G401 (cell line): ENCODE results near the gene MPO. TPM values are rescaled to one million over a fixed set of nuclear protein-coding genes. Genes with fewer than 3 reads are reported as not detected.

Experiments
- DNase-seq: peaks from one replicate; pipeline ENCODE4 v3.0.0-alpha.2; 2015; ENCODE audit warnings: low spot score
- in situ Hi-C: cut with HindIII; loops from 2 replicates; pipeline ENCODE4 v1.10.0; 2016; ENCODE audit warnings: low sequenced_read_pairs, mixed read lengths
- total RNA-seq: library from RNA; depleted of rRNA; stranded (reverse); fragments of >200 nt; shearing (Covaris generic); gene quantifications from 2 replicates; pipeline ENCODE4 v1.2.3, GENCODE V29; 2014

MPO gene
- total RNA-seq, 1 experiment from 2014 or later = not detected

DNA sequence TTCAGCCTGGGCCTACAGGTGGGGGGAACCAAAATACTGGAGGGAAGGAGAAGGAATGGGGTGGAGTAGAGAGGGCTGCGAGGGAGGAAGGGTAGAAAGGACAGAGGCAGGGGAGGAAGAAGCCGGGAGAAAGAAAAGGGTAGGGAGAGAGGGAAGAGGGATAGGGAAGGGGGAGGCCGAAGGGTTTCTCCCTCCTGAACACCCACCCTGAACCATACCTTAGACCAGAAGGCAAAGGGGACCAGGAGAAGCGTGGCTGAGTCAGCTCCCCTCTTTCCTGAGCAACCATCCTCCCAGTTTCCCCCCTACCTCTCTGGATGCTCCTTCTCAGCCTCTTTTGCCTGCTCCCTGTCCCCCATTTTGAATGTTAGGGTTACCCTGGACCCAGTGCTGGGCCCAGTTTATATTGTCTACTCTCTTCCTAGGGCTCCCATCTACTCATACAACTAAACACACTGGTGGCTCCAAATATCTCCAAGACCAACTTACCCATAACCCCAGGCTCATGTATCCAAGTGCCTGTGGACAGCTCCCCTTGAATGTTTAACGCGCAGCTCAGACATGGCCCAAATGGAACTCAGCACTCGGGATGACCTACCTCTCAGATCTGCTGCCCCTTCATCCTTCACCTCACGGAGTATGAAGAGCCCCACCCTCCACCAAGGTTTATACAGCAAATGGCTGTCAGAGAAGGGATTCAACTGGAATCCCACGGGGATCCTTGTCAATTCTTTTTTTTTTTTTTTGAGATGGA is 40.0 kb upstream of the MPO start:
- in situ Hi-C loops = no loop called here
- DNase-seq = no peak

DNA sequence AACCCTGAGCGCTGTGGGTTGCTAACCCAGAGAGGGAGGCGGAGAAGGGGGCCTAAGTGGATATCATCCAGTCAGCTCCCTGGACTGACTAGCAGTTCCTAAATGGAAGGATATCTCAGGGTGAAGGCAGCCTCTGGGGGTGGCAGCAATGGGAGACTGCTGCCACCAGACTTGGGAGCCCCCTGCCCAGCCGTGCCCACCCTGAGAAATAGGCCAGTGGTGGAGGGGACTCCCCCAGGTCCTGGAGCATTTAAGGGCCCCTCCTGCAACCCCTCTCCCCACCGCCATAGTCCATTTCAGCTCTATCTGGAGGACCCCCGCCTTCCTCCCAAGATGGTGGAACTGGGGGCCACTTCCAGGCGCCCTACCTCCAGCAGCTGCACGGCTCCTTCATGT is 39.4 kb upstream of the MPO start:
- DNase-seq = no peak
- in situ Hi-C loops = no loop called here

DNA sequence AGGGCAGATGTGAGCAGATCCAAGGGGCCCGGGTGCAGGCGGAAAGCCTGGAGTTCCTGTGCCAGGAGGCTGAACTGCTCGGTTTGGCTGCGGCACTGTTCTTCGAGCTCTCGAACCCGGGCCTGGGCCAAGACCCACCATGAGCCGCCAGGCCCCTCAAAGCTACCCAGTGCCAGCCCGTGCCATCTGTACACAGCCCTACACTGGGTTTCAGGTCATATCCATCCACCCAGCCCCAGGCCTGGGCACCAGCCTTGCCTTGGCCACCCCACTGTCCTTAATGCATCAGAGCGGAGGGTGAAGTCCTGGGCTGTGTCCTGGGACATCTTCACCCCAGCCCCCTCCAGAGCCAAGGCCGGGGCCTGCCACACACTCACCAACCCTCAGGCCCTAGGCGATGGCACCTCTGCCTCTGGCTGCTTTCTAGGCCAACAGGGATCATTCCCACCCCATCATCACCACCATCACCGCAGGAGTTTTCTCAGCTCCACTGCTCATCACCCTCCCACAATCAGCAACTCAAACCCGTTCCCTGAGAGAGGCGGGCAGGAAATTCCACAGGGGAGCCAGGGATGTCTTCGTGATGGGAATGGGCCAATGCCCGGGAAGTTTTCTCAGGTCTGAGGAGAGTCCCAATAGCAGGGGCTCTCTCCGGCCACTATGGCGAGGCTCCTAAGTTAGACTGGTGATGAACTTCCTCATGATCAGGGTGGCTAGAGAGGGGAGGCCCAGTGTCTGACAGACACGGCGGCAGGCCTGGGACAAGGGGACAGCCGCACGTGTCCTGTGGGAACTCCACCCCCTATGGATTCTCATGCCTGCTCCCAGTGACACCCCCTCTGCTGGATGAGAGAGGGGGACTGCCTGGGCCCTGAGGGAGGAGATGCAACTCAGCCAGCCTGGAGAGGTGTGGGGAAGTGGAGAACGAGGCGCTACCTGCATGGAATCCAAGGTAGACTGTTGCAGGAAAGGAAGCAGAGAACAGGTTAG is 38.7 kb upstream of the MPO start:
- DNase-seq = no peak
- in situ Hi-C loops = no loop called here

DNA sequence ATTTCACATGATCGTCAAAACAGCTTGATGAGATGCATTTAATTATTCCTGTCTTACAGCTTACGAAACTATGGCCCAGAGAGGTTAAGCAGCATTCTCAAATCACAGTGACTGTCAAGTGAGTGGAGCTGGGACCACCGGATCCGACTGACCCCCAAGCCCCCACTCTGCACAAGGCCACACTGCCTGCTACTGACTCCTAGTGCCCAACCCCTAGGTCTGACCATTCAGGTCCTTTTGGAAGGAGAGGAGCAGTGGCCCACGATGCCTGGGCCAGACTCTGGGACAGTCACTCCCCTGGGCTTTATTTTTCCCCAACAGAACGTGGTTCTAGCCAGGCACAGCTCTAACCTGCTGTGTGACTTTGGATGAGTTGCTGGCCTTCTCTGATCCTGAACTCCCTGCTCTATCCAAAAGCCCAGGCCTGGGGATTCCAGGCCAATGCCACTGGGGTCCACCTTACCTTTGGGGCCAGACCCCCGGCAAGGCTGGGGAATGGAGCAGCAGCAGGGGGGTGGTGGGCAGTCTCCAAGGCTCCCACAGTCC is 38.0 kb upstream of the MPO start:
- in situ Hi-C loops = no loop called here
- DNase-seq = no peak

DNA sequence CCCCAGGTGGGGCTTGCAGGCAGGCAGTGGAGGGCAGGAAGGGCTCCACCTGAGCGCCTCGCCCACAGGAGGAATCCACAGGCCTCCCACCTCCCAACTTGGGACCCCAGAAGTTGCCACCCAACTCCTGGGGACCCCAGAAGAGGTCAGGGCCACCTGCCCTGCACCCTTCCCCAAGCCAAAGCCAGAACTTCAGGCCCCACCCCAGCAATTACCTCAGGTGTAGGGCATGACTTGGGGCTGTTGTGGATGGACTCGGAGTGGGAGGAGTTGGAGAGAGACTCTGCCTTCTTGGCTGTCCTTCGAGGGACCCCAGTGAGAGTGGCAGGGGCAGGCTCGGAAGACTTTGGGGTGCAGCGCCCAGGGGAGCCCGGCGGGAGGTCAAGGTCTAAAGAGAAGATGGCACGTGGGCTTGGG is 37.3 kb upstream of the MPO start:
- DNase-seq = no peak
- in situ Hi-C loops = no loop called here

DNA sequence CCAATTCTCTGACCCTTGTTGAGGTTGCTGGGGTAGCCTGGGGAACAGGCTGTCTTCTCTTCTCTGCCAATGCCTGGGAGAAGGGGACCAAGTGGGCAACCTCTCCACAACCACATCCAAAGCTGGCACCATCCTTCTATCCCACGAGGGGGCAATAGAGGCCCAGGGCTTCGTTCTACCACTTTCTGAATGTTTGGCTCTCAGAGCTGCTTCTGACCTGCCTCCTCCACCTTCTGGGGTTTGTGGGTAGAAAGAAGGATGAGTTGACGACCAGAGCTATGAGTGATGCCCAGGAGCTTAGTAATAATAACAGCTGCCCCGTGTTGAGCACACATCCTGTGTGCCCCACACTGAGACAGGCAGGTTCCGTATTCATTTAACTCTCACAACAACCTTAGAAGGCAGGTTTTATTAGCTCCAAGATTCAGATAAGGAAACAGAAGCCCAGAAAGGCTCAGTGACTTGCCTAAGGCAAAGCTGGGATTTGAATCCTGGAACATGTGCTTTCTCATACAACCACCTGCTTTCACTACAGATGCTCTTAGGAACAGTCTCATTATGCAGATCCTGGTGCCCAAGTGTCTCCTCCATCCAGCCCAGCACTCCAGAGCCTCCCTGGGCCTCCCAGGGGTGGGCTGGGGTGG is 36.8 kb upstream of the MPO start:
- DNase-seq = peak; percentile 53
- in situ Hi-C loops = no loop called here

DNA sequence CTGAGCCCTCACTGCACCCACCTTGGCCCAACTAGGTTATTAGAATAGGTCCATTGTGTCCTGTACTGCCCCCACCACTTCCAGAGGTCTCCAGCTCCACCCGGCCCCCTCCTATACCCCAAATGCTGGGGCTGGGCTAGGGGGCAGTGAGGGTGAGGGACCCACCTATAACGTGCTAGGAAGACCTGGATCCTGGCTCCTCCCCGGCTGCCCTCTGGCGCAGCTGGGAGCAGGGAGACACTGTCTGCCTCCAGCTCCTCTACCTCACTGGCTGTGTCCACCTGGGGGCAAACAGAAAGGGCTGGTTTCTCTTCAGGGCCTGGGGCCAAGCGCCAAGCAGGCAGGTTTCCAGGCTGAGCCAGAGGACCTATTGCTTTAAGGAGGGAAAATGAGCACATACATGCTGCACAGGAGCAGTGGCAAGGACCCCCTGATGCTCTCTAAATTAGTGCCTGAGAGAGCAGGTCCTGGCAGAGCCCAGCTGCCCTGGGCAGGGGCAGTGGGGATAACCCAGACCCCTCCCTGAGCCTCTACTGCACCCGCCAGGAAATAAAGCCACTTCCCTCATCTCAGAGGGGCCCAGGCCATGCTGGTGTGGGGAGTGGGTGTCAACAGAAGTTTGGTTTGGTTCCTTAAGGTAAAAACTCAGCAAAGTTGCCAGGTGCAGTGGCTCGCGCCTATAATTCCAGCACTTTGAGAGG is 35.7 kb upstream of the MPO start:
- in situ Hi-C loops = no loop called here

DNA sequence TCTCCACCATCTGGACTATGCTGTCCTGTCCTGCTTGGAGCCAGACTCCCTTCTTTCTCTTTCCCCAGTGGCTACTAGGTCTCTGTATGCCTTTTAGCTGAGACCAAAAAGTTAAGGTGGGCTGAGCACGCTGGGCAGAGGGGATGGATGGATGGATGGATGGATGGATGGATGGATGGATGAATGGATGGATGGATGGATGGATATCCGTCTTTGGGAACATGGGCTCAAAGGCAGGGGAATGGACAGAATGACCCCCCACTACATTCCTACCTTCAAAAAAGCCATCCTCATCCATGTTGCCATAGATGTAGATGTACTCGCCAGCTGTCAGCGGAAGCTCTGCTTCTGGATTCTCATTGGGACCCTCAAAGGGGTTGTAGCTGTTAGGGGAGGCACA is 35.0 kb upstream of the MPO start:
- in situ Hi-C loops = no loop called here
- DNase-seq = no peak

More for the DNA sequence above, 35.7 kb upstream of the MPO start:
- DNase-seq = no peak

DNA sequence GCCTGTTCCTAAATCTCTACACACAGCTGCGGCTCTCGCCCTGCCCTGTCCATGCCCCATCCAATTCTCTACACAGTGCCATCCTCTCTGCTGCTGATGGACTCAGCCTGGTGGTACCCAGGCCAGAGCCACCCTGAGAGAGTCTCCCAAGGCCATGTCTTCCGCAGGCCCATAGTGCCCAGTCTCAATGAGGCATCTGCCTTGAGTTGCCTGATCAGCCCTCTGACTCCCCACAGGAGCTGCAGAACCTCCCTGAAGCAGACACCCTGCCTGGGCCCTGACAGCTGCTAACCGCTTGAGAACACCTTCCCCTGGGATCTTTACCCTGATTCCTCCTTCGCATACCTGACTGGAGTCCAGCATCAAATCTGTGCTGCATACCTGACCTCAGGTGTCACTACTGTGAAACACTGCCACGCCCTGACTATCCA is 34.6 kb upstream of the MPO start:
- in situ Hi-C loops = no loop called here
- no peak for DNase-seq

DNA sequence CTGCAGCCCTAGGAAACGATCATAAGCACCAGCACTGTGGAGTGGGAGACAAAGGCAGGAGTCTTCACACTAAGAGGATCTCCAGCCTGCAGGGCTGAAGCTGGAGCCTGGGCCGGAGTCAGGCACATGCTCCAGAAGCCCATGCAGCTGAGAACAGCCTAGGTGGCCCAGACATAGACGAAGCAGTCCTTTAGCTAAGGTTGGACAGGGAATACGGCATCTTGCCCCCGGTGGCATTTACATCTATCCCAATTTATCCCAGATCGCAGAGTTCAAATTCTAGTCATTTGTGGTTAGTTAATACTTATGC is 33.9 kb upstream of the MPO start:
- no peak for DNase-seq

DNA sequence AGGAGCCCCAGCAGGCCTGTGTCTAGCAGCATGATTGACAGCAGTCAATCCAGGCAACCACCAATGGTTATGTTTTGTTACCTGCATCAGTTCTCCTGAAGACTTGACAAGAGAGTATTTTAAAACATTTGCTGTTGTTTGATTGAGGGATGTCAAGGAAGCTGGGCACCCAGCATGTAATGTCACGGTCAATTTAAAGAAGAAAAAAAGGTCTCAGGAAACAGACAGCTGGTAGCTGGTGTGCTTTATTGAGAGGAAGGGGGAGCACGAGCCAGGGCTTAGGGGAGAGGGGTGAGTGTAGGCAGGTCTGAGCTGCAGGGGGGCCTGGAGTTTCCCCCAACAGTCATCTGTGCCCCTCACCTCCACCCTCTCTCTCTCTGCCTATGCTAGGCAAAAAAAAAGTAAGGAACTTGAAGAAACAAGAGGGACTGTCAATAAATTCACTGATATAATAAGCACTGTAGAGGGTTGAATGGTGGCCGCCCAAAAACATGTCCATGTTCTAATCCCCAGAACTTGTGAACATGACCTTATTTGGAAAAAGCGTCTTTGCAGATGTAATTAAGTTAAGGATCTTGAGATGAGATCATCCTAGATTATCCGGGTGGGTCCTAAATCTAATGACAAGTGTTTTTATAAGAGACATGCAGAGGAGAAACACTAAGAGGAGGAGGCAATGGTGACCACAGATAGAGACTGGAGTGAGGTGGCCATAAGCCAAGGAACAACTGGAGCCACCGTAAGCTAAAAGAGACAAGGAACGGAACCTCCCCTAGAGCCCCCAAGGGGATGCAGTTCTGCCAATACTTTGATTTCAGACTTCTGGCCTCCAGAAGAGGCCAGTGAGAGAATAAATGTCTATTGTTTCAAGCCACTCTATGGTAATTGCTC is 33.3 kb upstream of the MPO start:
- DNase-seq = no peak
- in situ Hi-C loops = no loop called here

More for the DNA sequence above, 33.9 kb upstream of the MPO start:
- in situ Hi-C loops = no loop called here

DNA sequence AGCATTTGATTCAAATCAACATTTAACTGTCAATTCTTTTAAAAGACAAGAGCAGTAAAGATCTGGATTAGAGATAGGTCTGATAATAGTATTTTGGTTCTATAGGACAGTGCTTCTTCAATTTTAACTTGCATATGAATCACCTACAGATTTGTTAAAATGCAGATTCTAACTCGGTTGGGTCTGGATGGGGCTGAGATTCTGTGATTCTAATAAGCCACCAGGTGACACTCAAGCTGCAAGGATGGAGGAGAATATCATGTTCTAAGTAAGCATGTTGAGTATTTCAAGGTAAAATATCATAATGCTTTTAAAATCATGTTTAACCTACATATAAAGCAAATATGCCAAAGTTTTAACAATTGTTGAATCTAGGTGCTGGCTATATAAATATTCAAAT is 32.1 kb upstream of the MPO start:
- no peak for DNase-seq
- in situ Hi-C loops = no loop called here

DNA sequence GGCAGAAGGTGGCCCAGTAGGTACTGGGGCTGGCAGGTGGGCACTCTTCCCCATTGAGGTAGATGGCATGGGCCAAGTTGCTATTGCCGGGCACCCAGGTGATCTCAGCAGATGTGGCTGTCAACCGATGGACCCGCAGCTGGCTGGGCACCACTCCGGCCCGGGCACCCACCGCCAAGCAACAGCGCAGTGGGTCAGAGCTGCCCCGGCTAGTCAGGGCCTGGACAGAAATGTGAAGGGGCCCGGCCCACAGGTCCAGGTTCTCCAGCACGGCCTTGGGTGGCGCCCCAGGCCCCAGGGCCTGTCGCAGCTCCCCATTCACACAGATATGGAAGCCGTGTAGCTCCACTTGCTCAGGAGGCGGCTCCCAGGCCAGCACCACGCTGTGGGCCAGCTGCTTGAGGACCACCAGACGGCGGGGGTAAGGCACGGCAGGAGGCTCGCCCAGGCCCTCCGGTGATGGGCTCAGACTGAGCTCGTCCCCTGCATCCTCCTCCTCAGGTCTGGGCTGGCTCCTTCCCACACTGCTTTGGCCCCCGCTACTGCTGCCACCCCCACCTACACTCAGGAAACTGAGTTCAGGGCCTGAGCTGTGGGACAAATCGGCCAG is 31.4 kb upstream of the MPO start:
- in situ Hi-C loops = no loop called here
- no peak for DNase-seq

DNA sequence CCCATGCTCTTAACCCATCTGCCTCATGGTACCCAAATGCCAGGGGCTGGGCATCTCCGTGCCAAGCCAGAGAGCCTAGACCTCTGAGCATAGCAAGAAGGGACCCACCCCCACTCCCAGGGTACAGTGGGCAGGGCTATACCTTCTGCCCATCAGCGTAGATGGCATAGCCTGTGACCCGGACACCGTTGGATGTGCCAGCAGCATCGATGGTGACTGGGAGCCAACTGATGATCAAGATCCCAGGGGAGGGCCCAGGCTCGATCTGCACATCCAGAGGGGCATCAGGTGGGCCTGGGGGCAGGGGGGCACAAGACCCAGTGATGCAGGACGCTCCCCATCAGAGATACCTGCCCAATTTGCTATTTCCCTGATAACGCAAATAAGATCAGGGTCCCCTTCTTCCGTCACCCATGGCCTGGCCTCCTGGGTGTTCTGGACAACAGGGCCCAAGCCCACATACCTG is 30.7 kb upstream of the MPO start:
- in situ Hi-C loops = no loop called here
- DNase-seq = no peak

DNA sequence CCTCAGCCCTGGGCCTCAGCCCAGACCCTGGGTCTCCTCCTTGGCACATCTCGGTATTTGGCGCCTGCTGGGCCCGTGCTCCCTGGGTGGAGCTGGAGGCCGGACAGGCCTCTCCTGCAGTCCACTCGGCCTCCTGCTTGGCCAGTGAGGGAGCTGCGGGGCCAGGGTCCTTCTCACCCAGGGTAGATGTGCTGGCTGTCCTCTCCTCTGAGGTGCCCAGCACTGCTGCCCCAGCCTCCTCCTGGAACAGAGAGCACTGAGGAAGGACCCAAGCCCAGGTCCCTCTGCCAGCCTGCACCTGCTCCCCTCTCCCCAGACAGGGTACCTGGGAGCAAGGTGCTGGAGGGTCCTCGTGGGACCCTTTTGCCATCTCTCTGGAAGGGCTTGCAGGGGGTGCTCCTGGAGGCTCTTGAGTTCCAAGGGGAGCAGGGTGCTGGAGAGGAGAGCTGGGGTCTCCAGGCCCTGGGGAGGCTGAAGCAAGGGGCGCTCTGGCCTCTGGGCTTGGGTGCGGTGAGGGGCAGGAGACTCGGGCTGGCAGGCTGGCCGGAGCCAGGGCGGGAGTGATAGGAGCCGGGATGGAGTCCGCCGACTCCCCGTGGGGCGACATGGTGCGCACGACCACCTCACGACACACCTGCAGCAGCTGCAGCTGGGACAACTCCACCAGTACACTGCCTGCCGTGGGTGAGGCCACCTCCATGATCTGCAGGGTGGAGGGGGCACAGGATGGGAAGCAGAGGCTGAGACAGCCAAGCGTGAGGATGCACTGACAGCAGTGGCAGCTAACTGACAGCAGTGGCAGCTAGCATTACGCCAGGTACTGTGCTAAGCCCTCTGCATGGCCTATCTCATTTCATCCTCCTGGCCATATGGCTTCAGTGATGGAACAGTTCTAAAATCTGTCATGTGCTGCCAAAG is 30.0 kb upstream of the MPO start:
- in situ Hi-C loops = no loop called here
- DNase-seq = peak; percentile 73

DNA sequence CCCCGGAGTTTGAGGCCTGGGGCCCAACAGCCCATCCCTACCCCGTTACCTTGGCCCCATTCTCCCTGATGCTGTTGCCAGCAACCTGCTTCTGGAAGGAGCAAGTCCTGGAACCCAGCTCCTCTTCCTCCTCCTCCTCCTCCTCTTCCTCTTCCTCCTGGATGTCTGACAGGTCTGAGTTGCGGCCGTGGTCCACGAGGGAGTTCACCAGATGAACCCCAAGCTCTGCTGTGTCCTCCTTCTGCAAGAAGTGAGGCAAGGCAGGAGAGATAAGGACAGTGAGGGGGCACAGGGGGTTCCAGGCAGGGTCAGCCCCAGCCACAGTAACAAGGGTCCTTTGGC is 29.2 kb upstream of the MPO start:
- in situ Hi-C loops = no loop called here
- DNase-seq = no peak
